SKM-1 (cell line): ENCODE results near the gene PDCD7.
"Not testable (repeated sequence)": the region's sequence is repeated elsewhere in the genome, so short reads cannot be mapped to it uniquely, and the experiment has no call there.

Source experiments
- DNase-seq: peaks from one replicate; lab custom pipeline; 2025; ENCODE audit not compliant: unreplicated experiment; lab: John Stamatoyannopoulos, UW

The PDCD7 gene

DNA sequence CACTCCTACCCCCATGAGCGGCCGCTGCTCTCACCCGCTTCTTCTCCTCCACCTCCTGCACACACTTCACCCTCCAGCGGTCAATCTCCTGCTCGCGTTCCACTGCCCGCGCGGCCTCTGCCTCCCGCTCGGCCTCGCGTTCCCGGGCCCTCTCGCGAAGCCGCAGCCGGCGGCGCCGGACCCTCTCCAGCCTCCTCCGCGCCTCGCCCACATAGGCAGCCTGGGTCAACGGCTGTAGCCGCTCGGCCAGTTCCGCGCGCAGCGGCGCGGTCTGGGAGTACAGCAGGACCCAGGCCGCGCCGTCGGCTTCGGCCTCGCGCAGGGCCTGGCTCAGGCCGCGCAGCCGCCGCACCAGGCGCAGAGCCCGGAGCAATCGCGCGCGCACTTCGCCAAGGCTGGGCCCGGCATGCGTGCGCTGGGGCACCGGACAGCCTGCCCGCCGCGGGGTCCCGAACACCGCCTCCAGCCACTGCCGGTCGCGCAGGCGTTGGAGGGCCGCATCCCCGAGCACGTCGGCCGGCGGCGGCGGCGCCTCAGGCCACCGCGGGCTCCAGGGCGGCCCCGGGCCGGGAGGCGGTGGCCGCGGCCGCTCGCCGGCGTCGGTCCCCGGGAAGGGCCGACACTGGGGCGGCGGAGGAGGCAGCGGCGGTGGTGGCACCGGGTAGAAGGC lies 595 bp downstream of the PDCD7 start:
- DNase-seq: peak; percentile 32

DNA sequence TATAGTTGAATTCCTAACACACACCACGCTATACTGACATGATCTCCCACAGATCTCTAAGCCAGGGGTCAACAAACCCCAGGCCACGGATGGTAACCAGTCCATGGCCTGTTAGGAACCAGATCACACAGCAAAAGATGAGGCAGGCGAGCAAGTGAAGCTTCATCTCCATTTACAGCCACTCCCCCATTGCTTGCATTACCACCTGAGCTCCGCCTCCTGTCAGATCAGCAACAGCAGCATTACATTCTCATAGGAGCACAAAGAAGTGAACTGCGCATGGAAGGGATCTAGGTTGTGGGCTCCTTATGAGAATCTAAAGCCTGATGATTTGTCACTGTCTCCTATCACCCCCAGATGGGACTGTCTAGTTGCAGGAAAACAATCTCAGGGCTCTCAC lies 2.7 kb downstream of the PDCD7 start:
- no peak for DNase-seq

DNA sequence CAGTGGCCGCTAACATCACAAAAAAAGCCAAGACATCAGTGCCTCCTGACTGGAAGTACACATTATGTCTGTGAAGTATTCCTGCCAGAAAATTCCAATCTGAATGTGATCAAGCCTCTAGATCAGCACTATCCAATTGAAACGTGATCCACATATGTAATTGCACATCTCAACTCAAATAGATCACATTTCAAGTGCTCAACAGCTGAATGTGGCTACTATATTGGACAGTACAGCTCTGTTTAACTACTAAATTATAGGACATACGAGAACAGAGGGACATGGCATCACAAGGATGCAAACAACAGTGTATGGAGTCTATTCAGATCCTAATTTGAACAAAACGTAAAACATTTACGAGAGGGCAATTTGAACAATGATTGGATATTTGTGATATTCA lies 18.1 kb downstream of the PDCD7 start:
- DNase-seq: no peak

DNA sequence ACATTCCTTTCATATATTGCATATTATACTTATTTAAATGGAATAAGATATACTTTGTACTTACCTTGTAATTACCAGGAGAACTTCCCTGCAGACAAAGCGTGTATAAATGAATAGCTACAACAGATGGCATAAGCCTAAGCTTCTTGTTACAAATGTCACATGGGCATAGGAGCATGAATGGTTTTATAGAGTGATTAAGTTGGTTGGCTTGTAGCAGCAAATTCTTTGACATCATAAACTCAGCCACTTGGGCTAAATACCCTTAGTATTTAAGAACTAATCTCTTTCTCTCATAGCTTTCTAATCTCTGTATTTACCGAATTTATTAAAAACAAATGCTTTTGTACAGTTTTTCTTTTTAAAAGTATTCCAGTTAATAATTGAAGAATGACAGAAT lies 18.5 kb downstream of the PDCD7 start, which contains the start of gene UBAP1L:
Gene UBAP1L (minus strand): TSS at position 115 of the 400 bp plus-strand sequence. CDS start 8,985 bp downstream, outside the sequence.
- no peak for DNase-seq

DNA sequence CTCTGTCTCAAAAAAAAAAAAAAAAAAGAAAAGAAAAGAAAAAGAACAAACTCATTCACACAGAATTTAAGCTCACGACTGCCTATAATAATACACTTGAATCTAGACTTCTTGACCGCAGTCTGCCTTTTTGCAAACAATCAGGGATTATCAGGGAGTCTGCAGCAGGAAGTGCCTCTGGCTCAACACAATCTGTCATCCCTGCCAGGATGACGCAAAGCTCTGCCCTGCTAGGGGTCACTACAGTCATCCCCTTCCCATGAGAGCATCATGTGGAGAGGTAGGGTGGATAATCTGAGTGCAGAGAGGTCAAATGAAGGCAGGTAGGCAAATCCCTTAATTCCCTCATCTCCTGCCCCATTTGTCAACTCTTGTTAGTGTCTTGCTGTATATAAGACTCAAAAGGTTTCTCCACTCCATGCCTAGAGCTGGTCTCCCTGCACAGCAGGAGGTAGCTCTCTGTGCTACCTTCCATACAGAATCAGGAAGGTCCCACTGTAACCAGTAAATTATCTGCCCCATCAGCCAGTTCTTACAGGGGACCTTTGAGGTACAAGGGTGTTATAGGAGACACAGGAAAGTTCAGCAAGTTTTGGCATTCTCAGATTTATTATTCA lies 22.8 kb downstream of the PDCD7 start:
- no peak for DNase-seq

DNA sequence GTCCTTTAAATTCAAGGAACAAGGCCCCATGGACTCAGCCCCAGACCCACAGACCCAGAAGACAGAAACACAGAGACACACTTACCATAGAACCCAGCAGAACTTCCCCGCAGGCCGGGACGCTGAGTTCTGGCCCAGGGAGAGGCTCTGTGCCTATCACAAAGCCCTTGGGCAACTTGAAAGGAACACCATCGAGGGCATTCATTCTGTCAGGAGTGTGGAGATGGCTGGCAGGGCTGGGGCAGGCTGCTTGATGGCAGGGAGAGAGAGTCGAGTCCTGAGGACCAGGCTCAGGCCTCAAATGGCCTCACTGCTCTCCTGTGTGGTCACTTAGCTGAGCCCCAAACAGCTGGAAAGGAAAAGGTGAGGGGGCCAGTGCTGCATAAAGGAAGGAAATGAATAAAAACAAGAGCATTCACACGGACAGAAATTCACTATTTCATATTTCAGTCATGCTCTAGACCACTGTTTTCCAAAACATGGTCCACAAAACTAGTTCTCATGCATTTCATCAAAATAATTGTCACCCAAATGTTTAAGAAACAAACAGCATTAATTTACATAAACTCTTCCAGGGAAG lies 27.5 kb downstream of the PDCD7 start:
- DNase-seq: no peak

DNA sequence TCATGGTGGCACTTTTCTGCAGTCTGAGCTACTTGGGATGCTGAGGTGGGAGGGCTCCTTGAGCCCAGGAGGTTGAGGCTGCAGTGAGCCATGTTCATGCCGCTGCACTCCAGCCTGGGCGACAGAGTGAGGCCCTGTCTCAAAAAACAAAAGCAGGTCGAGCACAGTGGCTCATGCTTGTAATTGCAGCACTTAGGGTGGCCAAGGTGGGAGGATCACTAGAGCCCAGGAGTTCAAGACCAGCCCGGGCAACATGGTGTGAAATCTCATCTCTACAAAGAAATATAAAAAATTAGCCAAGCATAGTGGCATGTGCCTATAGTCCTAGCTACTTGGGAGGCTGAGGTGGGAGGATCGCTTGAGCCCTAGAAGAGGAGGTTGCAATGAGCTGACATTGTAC lies 28.6 kb downstream of the PDCD7 start:
- no peak for DNase-seq

DNA sequence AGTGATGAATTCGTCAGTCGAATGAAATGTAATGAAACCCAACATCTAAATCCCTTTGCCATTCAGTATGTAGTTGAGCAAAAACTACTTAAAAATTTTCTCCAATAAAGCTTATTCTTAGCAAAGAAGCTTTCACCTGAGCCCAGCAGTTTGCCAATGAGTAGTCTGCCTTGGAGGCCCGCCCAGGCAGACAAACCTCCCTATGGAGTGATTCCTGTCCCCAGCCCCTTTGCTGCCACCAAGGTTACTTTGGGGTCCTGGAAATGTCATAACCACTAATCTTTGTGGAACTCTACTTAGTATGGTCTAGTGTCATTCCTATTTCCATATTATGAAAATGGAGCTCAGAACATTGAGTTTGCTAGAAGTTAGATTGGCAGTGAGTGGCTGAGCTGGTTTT lies 30.7 kb downstream of the PDCD7 start:
- DNase-seq: no peak

DNA sequence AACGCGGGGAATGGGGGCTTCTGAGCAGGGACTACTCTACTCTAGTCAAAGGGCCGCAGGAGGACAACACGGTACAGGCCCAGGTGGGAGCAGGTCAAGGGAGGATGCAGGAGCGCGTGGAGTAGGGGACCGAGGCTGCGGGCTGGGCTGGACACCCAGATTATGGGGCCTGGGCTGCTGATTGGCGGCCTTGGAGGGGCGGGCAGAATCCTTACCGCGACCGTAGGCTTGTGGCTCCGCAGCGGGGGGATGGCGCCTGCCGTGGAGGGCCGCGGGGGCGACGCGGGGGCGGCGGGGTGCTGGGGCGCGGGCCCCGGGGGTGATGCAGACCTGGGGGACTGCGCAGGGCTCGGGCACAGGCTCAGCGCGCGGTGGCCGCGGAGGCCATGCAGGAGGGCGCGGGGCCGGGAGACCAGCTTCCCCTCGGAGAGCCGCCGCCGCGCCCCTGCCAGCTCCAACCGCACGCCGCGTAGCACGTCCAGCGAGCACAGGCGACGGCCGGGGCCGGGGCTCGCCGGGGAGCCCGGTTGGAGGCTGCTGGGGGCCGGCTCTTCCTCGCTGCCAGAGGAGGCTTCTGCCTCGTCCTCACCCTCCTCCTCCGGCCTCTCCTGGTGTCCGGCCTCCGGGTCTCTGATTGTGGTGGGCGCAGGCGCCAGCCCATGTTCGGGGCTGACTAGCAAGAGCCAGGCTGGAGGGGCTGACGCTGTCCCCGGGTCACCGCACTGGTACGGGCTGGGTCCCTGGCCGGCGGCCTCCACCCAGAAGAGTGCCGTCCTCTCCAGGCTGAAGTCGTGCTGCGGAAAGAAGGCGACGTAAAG lies 31.5 kb downstream of the PDCD7 start:
- no peak for DNase-seq

DNA sequence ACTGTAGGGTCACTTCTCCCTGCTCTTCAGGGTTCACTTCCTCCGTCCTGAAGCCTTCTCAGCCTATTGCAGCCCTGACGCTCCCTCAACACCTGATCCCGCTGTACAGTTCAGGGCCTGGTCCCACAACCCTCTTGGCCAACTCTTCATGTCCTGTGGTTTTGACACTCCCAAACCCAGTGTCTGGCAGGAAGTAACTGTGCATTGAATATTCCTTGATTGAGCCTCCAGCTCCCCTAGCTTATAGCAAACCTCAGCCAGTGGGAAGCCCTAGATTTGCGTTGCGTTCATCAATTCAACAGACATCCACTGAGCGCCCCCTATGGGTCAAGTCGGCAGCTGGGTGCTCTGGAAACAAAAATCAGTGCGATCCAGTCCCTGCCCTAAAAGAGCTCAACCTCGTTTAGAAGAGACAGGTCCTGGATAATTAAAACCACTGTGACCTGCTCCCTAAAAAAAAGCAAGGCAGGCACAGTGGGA lies 32.2 kb downstream of the PDCD7 start:
- DNase-seq: peak; percentile 8

DNA sequence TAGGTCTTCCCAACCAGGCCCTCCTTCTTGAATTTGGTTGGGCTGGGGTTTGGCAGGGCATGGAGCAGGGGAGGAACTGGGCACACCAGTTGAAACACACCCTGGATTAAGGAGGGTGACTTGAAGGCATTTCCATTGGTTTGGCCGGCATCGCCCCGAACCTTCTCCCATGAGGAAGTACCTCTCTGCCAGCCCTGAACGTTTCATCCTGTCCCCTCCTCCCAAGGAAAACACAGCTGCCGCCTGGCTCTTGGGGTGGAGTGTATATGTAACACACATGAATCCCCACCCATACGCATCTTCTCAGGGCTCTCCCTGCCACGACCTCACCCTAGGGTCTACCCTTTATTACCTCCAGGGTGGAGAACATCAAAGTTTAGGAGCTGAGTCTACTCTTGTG lies 33.2 kb downstream of the PDCD7 start:
- no peak for DNase-seq

DNA sequence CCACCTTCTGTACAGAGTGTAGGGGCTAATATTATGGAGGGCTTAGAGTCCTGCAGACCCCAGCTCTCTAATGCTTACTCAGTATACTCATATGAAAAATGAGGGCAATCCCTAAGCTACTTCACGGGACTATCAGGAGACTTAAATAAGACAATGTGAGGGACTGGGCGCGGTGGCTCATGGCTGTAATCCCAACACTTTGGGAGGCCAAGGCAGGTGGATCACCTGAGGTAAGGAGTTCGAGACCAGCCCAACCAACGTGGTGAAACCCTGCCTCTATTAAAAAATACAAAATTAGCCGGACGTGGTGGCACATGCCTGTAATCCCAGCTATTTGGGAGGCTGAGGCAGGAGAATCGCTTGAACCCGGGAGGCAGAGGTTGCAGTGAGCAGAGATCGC lies 33.8 kb downstream of the PDCD7 start:
- not testable (repeated sequence) for DNase-seq

DNA sequence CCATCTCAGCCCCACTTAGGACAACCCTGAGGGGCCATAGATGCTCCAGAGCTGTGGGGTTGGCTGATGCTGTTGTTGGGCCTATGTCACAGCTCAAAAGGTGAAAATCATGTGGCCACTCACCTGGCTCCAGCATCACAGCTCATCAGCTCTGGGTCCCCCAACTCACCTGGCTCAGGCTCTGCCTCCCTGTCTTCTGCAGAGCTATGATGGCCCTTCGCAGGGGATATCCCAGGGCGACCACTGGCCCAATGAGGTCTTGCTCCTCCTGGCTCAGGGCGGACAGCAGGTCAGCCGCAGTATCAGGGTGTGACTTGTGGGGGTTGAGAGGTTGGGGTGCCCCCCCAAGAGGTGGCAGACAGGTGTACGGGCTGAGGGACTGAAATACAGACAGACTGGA lies 34.3 kb downstream of the PDCD7 start:
- no peak for DNase-seq

DNA sequence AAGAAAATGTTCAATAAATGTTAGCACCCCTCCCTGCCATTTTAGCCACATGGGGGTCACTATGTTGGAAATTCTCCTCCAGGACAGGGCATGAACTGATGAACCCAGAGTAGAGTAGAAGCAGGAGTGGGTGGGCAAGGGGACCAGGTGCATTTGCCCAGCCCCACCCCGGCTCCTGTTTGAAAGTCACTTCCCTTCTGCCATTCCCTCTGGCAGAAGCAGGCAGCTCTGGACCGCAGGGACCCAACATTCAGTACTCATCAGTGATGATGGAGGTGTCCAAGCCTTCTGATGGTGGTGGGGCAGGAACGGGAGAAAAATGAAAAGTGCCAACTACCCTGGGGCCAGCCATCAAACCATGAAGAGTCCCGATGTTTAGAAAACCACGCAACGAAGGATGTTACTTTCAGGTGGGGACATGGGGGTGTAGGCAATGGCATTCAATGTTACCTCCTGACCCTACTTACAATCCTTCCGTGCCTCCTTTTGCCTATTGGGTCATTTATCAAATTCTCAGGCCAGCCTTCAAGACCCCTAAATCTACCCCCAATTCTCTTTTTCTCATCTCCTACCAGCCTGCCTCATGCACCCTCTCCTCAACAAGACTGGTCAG lies 35.9 kb downstream of the PDCD7 start:
- DNase-seq: no peak

DNA sequence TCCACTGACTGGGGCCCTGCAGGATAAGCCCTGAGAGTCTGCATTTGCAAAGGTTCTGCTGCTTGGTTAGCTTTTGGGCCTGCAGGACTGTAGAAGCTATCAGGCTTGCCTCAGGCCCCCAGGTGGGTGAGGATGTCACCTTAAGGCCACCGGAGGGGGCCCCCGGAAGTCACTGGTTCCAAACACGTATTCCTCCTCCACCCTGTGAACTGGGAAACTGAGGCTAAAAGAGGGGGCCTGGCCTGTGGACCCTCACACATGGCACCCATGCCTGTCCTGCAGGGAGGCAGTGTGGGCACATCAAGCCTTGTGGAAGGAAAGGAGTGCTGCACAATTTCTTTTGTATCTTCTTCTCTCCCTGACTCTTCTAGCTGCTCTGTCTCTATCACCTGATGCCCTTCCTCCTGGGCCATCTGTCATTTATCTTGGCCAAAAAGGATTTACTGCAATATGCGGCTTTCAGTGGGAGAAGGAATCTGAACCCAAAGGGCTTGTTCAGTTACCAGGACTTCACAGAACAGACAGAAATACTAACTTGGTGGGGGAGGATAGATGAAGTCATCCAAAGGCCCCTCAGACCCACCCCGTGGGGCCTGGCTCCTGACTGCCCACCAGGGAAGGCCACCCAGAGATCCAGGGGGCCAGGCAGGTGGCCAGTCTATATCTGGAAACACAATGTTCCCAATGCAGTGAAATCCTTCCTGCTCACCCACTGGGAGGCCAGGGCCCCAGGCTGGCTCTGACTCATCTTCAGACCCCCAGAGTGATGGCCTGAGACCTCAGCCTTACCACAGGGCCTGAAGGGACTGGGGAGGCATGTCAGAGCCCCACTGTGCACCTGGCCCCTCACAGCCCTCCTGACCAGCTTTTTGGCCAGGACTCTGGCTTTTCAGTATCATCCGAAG lies 36.9 kb downstream of the PDCD7 start:
- DNase-seq: no peak

DNA sequence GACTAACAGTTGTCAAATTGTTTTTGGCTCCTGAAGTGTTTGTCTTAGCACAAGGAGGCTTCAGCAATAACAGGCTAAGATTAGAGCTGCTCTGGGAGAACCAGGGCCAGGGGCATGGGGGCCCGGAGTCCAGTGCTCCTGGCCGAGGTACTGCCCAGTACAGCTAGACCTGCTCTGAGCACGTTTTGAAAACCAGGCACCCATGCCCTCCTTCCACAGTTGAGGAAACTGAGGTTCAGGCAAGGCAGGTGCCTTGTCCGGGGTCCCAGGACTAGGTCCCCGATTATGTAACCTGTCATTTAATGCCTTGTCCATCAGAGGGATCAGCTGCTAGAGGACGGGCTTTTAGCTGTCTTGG lies 37.9 kb downstream of the PDCD7 start:
- no peak for DNase-seq

DNA sequence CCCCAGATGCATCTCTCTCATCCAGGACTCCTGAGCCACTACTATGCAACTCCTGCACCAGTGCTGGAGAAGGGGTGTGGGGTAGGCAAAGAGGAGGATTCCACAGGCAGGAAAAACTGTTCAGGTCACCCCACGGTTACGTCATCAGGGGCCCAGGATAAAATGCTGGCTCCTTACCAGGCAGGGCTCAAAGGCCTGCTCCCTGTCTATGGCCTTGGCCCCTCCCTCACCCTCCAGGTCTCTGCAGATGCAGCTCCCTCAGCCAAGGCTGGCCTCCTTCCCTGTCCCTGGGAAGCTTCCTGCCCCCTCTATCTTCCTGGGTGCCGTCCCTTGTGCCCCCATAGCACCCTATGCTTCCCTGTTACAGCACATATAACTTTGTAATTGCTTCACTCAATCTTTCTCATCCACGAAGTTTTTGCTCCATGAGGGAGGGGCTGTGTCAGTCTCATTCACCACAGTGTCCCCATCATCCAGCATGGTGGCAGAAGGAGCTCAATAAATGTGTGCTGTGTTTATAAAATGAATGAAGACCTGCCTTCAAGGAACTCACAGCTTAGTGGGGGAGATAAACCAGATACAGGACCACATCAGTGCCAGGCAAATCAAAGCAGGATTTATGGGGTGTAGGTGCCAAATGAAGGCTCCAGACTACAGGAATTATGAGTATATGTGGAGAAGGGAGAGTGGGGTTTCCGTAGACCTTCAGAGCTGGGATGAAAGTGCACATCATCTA lies 38.4 kb downstream of the PDCD7 start:
- DNase-seq: no peak

DNA sequence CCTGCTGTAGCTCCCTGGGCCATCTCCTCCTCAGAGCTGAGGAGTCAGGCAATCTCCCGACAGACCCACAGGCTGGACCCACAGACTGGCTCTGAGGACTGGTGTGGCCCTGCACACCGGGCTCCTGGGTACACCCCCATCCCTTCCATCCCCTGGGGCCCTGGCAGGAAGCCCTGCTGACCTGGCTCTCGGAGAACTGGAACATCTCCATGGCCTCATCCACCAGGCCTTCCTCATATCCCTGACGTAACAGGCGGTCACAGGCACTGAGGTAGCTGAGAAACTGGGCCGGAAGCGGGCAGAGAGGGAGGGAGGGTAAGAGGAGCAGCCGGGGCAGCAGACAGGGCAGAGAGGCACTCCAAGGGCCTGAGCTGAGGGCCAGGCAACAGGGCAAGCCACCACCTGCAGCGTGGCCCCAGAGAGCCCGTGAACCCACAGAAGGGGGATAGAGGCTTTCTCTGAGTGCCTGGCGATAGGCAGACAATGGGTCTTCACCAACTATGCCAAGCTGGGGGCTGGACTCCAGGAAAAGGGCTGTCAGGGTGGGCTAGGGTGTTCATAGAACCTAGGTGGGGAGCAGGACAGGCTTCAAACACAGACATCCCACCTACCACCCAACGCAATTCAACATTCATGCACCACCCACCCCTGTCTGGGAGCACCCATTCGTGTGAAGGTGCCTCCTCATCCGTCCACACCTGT lies 39.2 kb downstream of the PDCD7 start:
- DNase-seq: no peak

DNA sequence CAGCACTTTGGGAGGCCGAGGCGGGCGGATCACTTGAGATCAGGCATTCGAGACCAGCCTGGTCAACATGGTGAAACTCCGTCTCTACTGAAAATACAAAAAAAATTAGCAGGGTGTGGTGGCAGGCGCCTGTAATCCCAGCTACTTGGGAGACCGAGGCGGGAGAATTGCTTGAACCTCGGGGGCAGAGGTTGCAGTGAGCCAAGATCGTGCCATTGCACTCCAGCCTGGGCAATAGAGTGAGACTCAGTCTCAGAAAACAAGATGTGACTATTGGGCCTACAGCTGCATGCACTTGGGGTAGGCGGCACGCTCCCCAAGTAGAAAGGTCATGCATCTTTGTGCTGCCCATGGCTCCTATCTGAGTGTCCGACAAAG lies 39.8 kb downstream of the PDCD7 start:
- DNase-seq: not testable (repeated sequence)
